ENCODE results near the gene BMPR2.

DNA sequence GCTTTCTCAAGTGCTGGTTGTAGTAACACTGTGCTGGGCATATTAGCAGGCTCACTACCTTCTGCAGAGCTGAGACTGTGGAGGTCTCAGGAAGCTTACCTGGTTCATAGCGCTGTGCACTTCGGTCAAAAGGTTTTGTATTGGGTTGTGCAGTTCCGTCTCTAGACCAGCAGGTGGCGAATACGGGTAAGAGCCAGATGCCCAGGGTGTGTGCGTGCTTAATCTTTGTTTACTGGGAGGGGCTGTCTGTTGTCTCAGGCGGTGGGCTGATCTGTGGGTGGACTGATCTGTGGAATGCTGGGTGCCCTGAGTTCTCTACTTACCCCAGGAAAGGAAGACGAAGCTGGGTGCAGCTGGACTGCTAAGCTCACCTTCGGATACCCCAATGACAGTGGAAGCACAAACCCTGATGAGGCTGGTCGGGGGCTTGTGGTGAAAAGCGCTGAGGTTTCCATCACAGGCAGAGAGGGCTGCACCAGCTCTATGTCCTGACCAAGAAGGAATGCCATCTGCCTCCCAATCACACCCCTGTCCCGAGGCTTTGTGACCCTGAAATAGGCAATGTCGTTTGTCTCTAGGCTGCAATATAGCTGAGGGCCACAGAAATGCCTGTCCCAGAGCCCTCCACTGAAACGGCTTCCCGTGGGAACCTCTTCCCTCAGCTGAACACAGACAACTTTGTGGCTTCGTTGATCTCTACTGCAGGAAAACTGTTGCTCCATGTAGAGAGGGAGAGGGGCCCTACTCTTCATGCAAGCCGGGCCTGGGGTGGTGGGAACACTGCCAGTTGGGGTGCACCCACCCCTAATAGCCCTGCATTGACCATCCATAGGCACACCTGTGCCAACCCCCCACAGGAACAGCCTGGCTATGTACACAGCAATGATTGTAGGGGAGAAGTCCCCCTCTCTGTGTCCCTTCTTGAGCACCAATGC lies 212.8 kb downstream of the BMPR2 start:
- TF ChIP-seq, protein P1, sequence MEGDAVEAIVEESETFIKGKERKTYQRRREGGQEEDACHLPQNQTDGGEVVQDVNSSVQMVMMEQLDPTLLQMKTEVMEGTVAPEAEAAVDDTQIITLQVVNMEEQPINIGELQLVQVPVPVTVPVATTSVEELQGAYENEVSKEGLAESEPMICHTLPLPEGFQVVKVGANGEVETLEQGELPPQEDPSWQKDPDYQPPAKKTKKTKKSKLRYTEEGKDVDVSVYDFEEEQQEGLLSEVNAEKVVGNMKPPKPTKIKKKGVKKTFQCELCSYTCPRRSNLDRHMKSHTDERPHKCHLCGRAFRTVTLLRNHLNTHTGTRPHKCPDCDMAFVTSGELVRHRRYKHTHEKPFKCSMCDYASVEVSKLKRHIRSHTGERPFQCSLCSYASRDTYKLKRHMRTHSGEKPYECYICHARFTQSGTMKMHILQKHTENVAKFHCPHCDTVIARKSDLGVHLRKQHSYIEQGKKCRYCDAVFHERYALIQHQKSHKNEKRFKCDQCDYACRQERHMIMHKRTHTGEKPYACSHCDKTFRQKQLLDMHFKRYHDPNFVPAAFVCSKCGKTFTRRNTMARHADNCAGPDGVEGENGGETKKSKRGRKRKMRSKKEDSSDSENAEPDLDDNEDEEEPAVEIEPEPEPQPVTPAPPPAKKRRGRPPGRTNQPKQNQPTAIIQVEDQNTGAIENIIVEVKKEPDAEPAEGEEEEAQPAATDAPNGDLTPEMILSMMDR (IDR thresholded peaks at IDR 0.05 in 8 of 11, conservative IDR thresholded peaks at IDR 0.05 in 3 of 11), result peak; percentile 71 to 96 (median 91)
- TF ChIP-seq POLR2A (IDR thresholded peaks at IDR 0.05), result no peak
